H1 (cell line): Measurements from ENCODE around the gene ZNF213. TPM values are rescaled to one million over a fixed set of nuclear protein-coding genes. Genes with fewer than 3 reads are reported as not detected.

Source experiments
- ATF3 ChIP-seq: IDR thresholded peaks from 2 replicates; pipeline ENCODE4 v1.6.1; 2011; ENCODE audit warnings: low read depth, mild to moderate bottlenecking, low read length; ENCODE audit not compliant: insufficient read depth
- CEBPB ChIP-seq: IDR thresholded peaks from 2 replicates; pipeline ENCODE4 v1.6.1; 2012; ENCODE audit warnings: low read depth, low read length
- CTBP2 ChIP-seq: IDR thresholded peaks from 2 replicates; pipeline ENCODE4 v1.7.0; 2011; ENCODE audit warnings: borderline replicate concordance, mild to moderate bottlenecking, moderate library complexity, mixed read lengths, low read length; ENCODE audit not compliant: insufficient read depth, insufficient read length
- CTCF ChIP-seq, 3 experiments: IDR thresholded peaks; 1 replicate in 2 of 3; 2 replicates in 1 of 3; pipeline versions ENCODE4 v1.5.1 to v1.6.1; 2011; ENCODE audit warnings: low read length in 3 of 3, mild to moderate bottlenecking in 3 of 3, inconsistent platforms in 2 of 3, low read depth in 1 of 3, moderate library complexity in 1 of 3; ENCODE audit not compliant: insufficient read depth in 1 of 3; ENCODE audit errors: control extremely low read depth in 1 of 3
- E2F6 ChIP-seq: IDR thresholded peaks from 2 replicates; pipeline ENCODE4 v1.6.1; 2012; ENCODE audit warnings: inconsistent platforms
- EGR1 ChIP-seq: IDR thresholded peaks from 2 replicates; pipeline ENCODE4 v1.6.1; 2011; ENCODE audit warnings: low read depth, low read length, borderline replicate concordance
- EP300 ChIP-seq, 2 experiments: IDR thresholded peaks; 1 replicate in 1 of 2; 2 replicates in 1 of 2; pipeline ENCODE4 v1.6.1; 2011 to 2012; ENCODE audit warnings: low read depth in 2 of 2, low read length in 2 of 2, mild to moderate bottlenecking in 2 of 2, borderline replicate concordance in 1 of 2, inconsistent platforms in 1 of 2, moderate library complexity in 1 of 2
- FOSL1 ChIP-seq: IDR thresholded peaks from 2 replicates; pipeline ENCODE4 v1.6.1; 2011; ENCODE audit warnings: mild to moderate bottlenecking, low read depth, low read length, moderate library complexity; ENCODE audit not compliant: insufficient read depth
- HDAC2 ChIP-seq, 2 experiments: fragments of 300-600 bp in 1 of 2; sonication (generic) in 1 of 2; IDR thresholded peaks; 2 replicates each; pipeline ENCODE4 v1.6.1; 2011 to 2012; ENCODE audit warnings: low read depth in 2 of 2, low read length in 2 of 2, mild to moderate bottlenecking in 2 of 2, moderate library complexity in 2 of 2, borderline replicate concordance in 1 of 2, inconsistent platforms in 1 of 2
- HDAC6 ChIP-seq: IDR thresholded peaks from one replicate; pipeline ENCODE4 v1.7.1; 2012; ENCODE audit warnings: low read depth, mild to moderate bottlenecking, inconsistent platforms, low read length, moderate library complexity
- JUN ChIP-seq: IDR thresholded peaks from 2 replicates; pipeline ENCODE4 v1.6.1; 2011; ENCODE audit warnings: low read depth, mild to moderate bottlenecking, improper control_type of control experiment, low read length
- POLR2A ChIP-seq, 2 experiments: IDR thresholded peaks; 1 replicate in 1 of 2; 2 replicates in 1 of 2; pipeline ENCODE4 v1.6.1; 2011; ENCODE audit warnings: low read depth in 2 of 2, low read length in 2 of 2, mild to moderate bottlenecking in 2 of 2; ENCODE audit errors: control extremely low read depth in 1 of 2
- RBBP5 ChIP-seq: IDR thresholded peaks from 2 replicates; pipeline ENCODE4 v1.7.1; 2012; ENCODE audit warnings: low read depth, mild to moderate bottlenecking, inconsistent platforms, low read length, moderate library complexity, borderline replicate concordance
- RNF2 ChIP-seq: fragments of 200-900, 300-1000 bp; sonication (generic); IDR thresholded peaks from 2 replicates; pipeline ENCODE4 v1.7.1; 2016; ENCODE audit warnings: borderline replicate concordance, low read depth, mild to moderate bottlenecking, antibody characterized with exemption, low read length; ENCODE audit not compliant: poor library complexity, severe bottlenecking; ENCODE audit errors: missing control alignments
- RXRA ChIP-seq: IDR thresholded peaks from 2 replicates; pipeline ENCODE4 v1.6.1; 2011; ENCODE audit warnings: low read depth, mild to moderate bottlenecking, low read length, moderate library complexity; ENCODE audit not compliant: insufficient read depth
- SP1 ChIP-seq: IDR thresholded peaks from 2 replicates; pipeline ENCODE4 v1.6.1; 2011; ENCODE audit warnings: low read depth, low read length
- TAF1 ChIP-seq: IDR thresholded peaks from 2 replicates; pipeline ENCODE4 v1.6.1; 2011; ENCODE audit warnings: mild to moderate bottlenecking, low read depth, low read length
- TBP ChIP-seq: IDR thresholded peaks from 2 replicates; pipeline ENCODE4 v1.6.1; 2011; ENCODE audit warnings: low read depth, low read length, improper control_type of control experiment
- ZNF274 ChIP-seq: IDR thresholded peaks from 2 replicates; pipeline ENCODE4 v1.7.0; 2012; ENCODE audit warnings: low read length, borderline replicate concordance; ENCODE audit errors: extremely low read depth
- polyA plus RNA-seq, 7 experiments: library from polyadenylated mRNA; depleted of rRNA in 3 of 7; stranded (reverse) in 5 of 7; unstranded in 2 of 7; fragments of >200 nt in 5 of 7; fragments of 200-250 nt in 2 of 7; gene quantifications; 1 replicate in 5 of 7; 2 replicates in 1 of 7; 4 replicates in 1 of 7; pipeline versions ENCODE4 v1.2.1 to v1.2.3, GENCODE V29; 2011 to 2013; ENCODE audit warnings: missing spikeins in 2 of 7, mixed read lengths in 2 of 7
- total RNA-seq: library from RNA; stranded (reverse); fragmentation: NEBNext Ultra II Directional; extraction: Animal tissue kit (Norgen Biotek cat#: 25700); gene quantifications from 2 replicates; pipeline ENCODE4 v1.2.1, GENCODE V29; 2021

Gene ZNF213
- total and polyA plus RNA-seq, 2 of the 8 experiments (the other 6 are each of a cell fraction or from before 2014, with no cell fraction given): 1.6 to 6.9 TPM

- TF ChIP-seq FOSL1: no peak
- TF ChIP-seq CTCF (IDR thresholded peaks at IDR 0.05; ENCODE audit: control extremely low read depth in 1 of 3, insufficient read depth in 1 of 3, low read depth in 1 of 3, low read length in 3 of 3): no peak
- 0 out of 2 replicates have a peak, but pooled peaks have one; percentile 49 for TF ChIP-seq E2F6
- no peak for TF ChIP-seq TBP
- no peak for TF ChIP-seq RNF2
- TF ChIP-seq EP300 (IDR thresholded peaks at IDR 0.05; ENCODE audit: borderline replicate concordance in 1 of 2, low read depth in 2 of 2, low read length in 2 of 2): no peak
- no peak for TF ChIP-seq POLR2A (IDR thresholded peaks at IDR 0.05; ENCODE audit: control extremely low read depth in 1 of 2, low read depth in 2 of 2, low read length in 2 of 2)
- no peak for TF ChIP-seq HDAC6
- TF ChIP-seq RXRA: no peak
- TF ChIP-seq CEBPB: no peak
- TF ChIP-seq TAF1: peak; percentile 17; the same call in 1 of the 2 replicates
- TF ChIP-seq EGR1: no peak
- peak; percentile 35; the same call in 1 of the 2 replicates for TF ChIP-seq RBBP5
- TF ChIP-seq JUN: no peak
- TF ChIP-seq SP1: no peak
- peak in 1 of 2 experiments; percentile 83; a peak in 1 of 4 replicates for TF ChIP-seq HDAC2 (IDR thresholded peaks at IDR 0.05; ENCODE audit: borderline replicate concordance in 1 of 2, low read depth in 2 of 2, low read length in 2 of 2)
- TF ChIP-seq CTBP2: no peak
- TF ChIP-seq ZNF274: no peak
- no peak for TF ChIP-seq ATF3
Measured at GRCh38 chr16:3170440-3171180, 35.8 kb downstream of the ZNF213 start (continued).
